Measurements from ENCODE around the gene LRRC52. TPM values are rescaled to one million over a fixed set of nuclear protein-coding genes. Genes with fewer than 3 reads are reported as not detected.

Gene LRRC52, protein sequence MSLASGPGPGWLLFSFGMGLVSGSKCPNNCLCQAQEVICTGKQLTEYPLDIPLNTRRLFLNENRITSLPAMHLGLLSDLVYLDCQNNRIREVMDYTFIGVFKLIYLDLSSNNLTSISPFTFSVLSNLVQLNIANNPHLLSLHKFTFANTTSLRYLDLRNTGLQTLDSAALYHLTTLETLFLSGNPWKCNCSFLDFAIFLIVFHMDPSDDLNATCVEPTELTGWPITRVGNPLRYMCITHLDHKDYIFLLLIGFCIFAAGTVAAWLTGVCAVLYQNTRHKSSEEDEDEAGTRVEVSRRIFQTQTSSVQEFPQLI
- polyA plus RNA-seq (2013, experiment 1 of 2) = 0.04 TPM
- polyA plus RNA-seq (2013, experiment 2 of 2) = 0.03 TPM

DNA sequence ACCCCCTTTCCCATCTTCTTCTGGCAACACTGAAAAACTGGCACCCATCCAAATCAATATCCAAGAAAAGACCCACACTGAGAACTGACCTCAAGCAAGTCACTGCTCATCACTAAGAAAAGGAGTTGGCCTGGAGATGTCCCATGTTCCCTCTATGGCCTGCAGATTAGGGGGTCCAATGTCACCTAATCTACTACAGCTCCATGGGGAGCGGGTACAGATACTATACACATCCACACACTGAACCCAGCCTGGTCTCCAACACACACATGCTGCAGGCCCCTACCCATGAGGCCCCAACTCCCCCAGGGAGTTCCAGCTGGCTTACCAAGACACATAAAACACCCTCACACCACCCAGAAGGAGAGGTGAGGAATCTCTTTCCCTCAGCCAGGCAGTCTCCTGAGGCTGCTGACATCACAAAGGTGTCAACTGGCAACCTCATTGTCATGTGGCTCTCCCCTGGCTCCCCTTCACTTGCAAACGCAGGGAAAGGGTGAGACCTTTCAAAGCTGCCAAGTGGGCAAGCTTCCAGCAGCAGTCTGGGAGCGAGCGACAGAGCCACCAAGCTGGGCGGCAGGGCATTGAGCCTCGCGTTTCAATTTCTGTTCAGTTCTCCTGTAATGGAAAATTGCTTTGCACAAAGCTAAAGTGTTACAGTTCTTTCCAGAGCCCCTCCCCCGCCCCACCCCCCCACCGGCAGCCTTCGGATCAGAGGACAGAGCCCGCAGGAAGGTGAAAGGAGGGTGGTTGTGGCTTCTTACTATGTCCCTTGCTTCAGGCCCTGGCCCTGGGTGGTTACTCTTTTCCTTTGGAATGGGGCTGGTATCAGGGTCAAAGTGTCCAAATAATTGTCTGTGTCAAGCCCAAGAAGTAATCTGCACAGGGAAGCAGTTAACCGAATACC is at the start of gene LRRC52:
LRRC52 (plus strand) TSS at position 469 of the 907 bp plus-strand sequence; CDS start at position 766, 297 bp downstream.
- H2BK15ac ChIP-seq (replicated peaks; ENCODE audit: low read depth) = no peak within 1 kb of the TSS
- H3K4me2 ChIP-seq (ENCODE audit: low read length) = no peak within 1 kb of the TSS
- no CpG with 5 or more reads among the region's 12 CpGs for WGBS (ENCODE audit: extremely low coverage, insufficient coverage, low lambda C conversion rate)
- H3K27ac ChIP-seq (ENCODE audit: low read depth, low read length) = no peak within 1 kb of the TSS
- no peaks in the 10 kb centered on the region for H3K27me3 ChIP-seq (ENCODE audit: insufficient read depth, low read length, poor library complexity)
- H3K36me3 ChIP-seq (ENCODE audit: control insufficient read depth, insufficient read depth, low read length) = no peaks in the 10 kb centered on the region
- peak; percentile 83 for DNase-seq
- no peak within 1 kb of the TSS for H4K5ac ChIP-seq (ENCODE audit: low read length)
- H3K79me2 ChIP-seq (ENCODE audit: control insufficient read depth, insufficient read depth, low read length) = no peaks in the 10 kb centered on the region
- no peak within 1 kb of the TSS for H3K9ac ChIP-seq (ENCODE audit: low read length)
- no peak within 1 kb of the TSS for H2AK5ac ChIP-seq (ENCODE audit: low read length)
- H3K4ac ChIP-seq (ENCODE audit: low read depth, low read length) = no peak within 1 kb of the TSS
- no peak within 1 kb of the TSS for H2BK5ac ChIP-seq (ENCODE audit: low read length)
- no peak within 1 kb of the TSS for H3K56ac ChIP-seq (ENCODE audit: low read length)
- peaks cover 6% of the 10 kb centered on the region for H3K4me1 ChIP-seq (ENCODE audit: control insufficient read depth, low read depth, low read length)
- no peak within 1 kb of the TSS for H3K18ac ChIP-seq (ENCODE audit: low read length)
- no peak within 1 kb of the TSS for H2BK120ac ChIP-seq (ENCODE audit: low read depth, low read length)
- H3K23ac ChIP-seq (ENCODE audit: low read length) = no peak within 1 kb of the TSS
- no peak within 1 kb of the TSS for H3K4me3 ChIP-seq (ENCODE audit: low read length)
- no peaks in the 10 kb centered on the region for H3K79me1 ChIP-seq (ENCODE audit: low read length)
- H4K8ac ChIP-seq (ENCODE audit: low read depth, low read length) = no peak within 1 kb of the TSS

GRCh38 chr1:165494949-165495857 is 48.6 kb upstream of the LRRC52 start:
- 100% methylated on average over 1 of the region's 5 CpGs for WGBS (ENCODE audit: extremely low coverage, insufficient coverage, low lambda C conversion rate)
- Histone ChIP-seq H3K4me2 (ENCODE audit: low read length) (no peak overlapping the region), H2AK5ac (ENCODE audit: low read length) (no peak overlapping the region), H3K36me3 (ENCODE audit: control insufficient read depth, insufficient read depth, low read length) (no peaks in the 10 kb centered on the region), H3K23ac (ENCODE audit: low read length) (no peak overlapping the region), H3K9ac (ENCODE audit: low read length) (no peak overlapping the region), H3K4me1 (ENCODE audit: control insufficient read depth, low read depth, low read length) (peaks cover 4% of the 10 kb centered on the region), H3K27ac (ENCODE audit: low read depth, low read length) (no peak overlapping the region), H2BK5ac (ENCODE audit: low read length) (no peak overlapping the region), H3K4ac (ENCODE audit: low read depth, low read length) (no peak overlapping the region), H3K79me1 (ENCODE audit: low read length) (no peaks in the 10 kb centered on the region), H3K56ac (ENCODE audit: low read length) (no peak overlapping the region), H4K8ac (ENCODE audit: low read depth, low read length) (no peak overlapping the region), H3K27me3 (ENCODE audit: insufficient read depth, low read length, poor library complexity) (no peaks in the 10 kb centered on the region), H2BK120ac (ENCODE audit: low read depth, low read length) (no peak overlapping the region), H2BK15ac (replicated peaks; ENCODE audit: low read depth) (no peak overlapping the region), H4K5ac (ENCODE audit: low read length) (no peak overlapping the region), H3K4me3 (ENCODE audit: low read length) (no peak overlapping the region), H3K18ac (ENCODE audit: low read length) (no peak overlapping the region), H3K79me2 (ENCODE audit: control insufficient read depth, insufficient read depth, low read length) (no peaks in the 10 kb centered on the region)
- no peak for DNase-seq

GRCh38 chr1:165495858-165496205 is 48.0 kb upstream of the LRRC52 start:
- DNase-seq = no peak
- no peak overlapping the region for H3K4me3 ChIP-seq (ENCODE audit: low read length)
- no peak overlapping the region for H3K56ac ChIP-seq (ENCODE audit: low read length)
- WGBS (ENCODE audit: extremely low coverage, insufficient coverage, low lambda C conversion rate) = no CpG with 5 or more reads among the region's 3 CpGs
- H3K9ac ChIP-seq (ENCODE audit: low read length) = no peak overlapping the region
- no peak overlapping the region for H2BK15ac ChIP-seq (replicated peaks; ENCODE audit: low read depth)
- H3K23ac ChIP-seq (ENCODE audit: low read length) = no peak overlapping the region
- H3K79me2 ChIP-seq (ENCODE audit: control insufficient read depth, insufficient read depth, low read length) = no peaks in the 10 kb centered on the region
- H4K5ac ChIP-seq (ENCODE audit: low read length) = no peak overlapping the region
- peaks cover 4% of the 10 kb centered on the region for H3K4me1 ChIP-seq (ENCODE audit: control insufficient read depth, low read depth, low read length)
- H3K79me1 ChIP-seq (ENCODE audit: low read length) = no peaks in the 10 kb centered on the region
- no peak overlapping the region for H2BK5ac ChIP-seq (ENCODE audit: low read length)
- no peak overlapping the region for H2AK5ac ChIP-seq (ENCODE audit: low read length)
- no peak overlapping the region for H3K4ac ChIP-seq (ENCODE audit: low read depth, low read length)
- no peaks in the 10 kb centered on the region for H3K27me3 ChIP-seq (ENCODE audit: insufficient read depth, low read length, poor library complexity)
- no peak overlapping the region for H3K27ac ChIP-seq (ENCODE audit: low read depth, low read length)
- no peak overlapping the region for H4K8ac ChIP-seq (ENCODE audit: low read depth, low read length)
- no peak overlapping the region for H2BK120ac ChIP-seq (ENCODE audit: low read depth, low read length)
- no peaks in the 10 kb centered on the region for H3K36me3 ChIP-seq (ENCODE audit: control insufficient read depth, insufficient read depth, low read length)
- no peak overlapping the region for H3K18ac ChIP-seq (ENCODE audit: low read length)
- no peak overlapping the region for H3K4me2 ChIP-seq (ENCODE audit: low read length)

- no peaks in the 10 kb centered on the region for H3K27me3 ChIP-seq (ENCODE audit: insufficient read depth, low read length, poor library complexity)
- H3K4me2 ChIP-seq (ENCODE audit: low read length) = no peak overlapping the region
- no peaks in the 10 kb centered on the region for H3K36me3 ChIP-seq (ENCODE audit: control insufficient read depth, insufficient read depth, low read length)
- no peak overlapping the region for H2AK5ac ChIP-seq (ENCODE audit: low read length)
- H3K23ac ChIP-seq (ENCODE audit: low read length) = no peak overlapping the region
- no peak overlapping the region for H3K27ac ChIP-seq (ENCODE audit: low read depth, low read length)
- no peak overlapping the region for H3K56ac ChIP-seq (ENCODE audit: low read length)
- WGBS (ENCODE audit: extremely low coverage, insufficient coverage, low lambda C conversion rate) = no CpG with 5 or more reads among the region's 1 CpG
- no peak overlapping the region for H4K5ac ChIP-seq (ENCODE audit: low read length)
- no peak overlapping the region for H3K4me3 ChIP-seq (ENCODE audit: low read length)
- no peaks in the 10 kb centered on the region for H3K79me1 ChIP-seq (ENCODE audit: low read length)
- H3K4me1 ChIP-seq (ENCODE audit: control insufficient read depth, low read depth, low read length) = peaks cover 4% of the 10 kb centered on the region
- H2BK5ac ChIP-seq (ENCODE audit: low read length) = no peak overlapping the region
- peak; percentile 79 for DNase-seq
- H3K79me2 ChIP-seq (ENCODE audit: control insufficient read depth, insufficient read depth, low read length) = no peaks in the 10 kb centered on the region
- H4K8ac ChIP-seq (ENCODE audit: low read depth, low read length) = no peak overlapping the region
- no peak overlapping the region for H2BK15ac ChIP-seq (replicated peaks; ENCODE audit: low read depth)
- H3K9ac ChIP-seq (ENCODE audit: low read length) = no peak overlapping the region
- no peak overlapping the region for H3K18ac ChIP-seq (ENCODE audit: low read length)
- no peak overlapping the region for H2BK120ac ChIP-seq (ENCODE audit: low read depth, low read length)
- H3K4ac ChIP-seq (ENCODE audit: low read depth, low read length) = no peak overlapping the region
Observed at GRCh38 chr1:165496501-165496900, 47.3 kb upstream of the LRRC52 start.

- no peaks in the 10 kb centered on the region for H3K79me2 ChIP-seq (ENCODE audit: control insufficient read depth, insufficient read depth, low read length)
- H3K27me3 ChIP-seq (ENCODE audit: insufficient read depth, low read length, poor library complexity) = no peaks in the 10 kb centered on the region
Observed at GRCh38 chr1:165497069-165498013, 46.5 kb upstream of the LRRC52 start.

More at GRCh38 chr1:165497069-165498013, 46.5 kb upstream of the LRRC52 start:
- no peaks in the 10 kb centered on the region for H3K79me1 ChIP-seq (ENCODE audit: low read length)
- no peak overlapping the region for H3K27ac ChIP-seq (ENCODE audit: low read depth, low read length)
- no peak overlapping the region for H2BK5ac ChIP-seq (ENCODE audit: low read length)
- no peak overlapping the region for H3K4me3 ChIP-seq (ENCODE audit: low read length)
- peaks cover 4% of the 10 kb centered on the region for H3K4me1 ChIP-seq (ENCODE audit: control insufficient read depth, low read depth, low read length)
- no peak overlapping the region for H3K18ac ChIP-seq (ENCODE audit: low read length)
- H4K8ac ChIP-seq (ENCODE audit: low read depth, low read length) = no peak overlapping the region
- H3K36me3 ChIP-seq (ENCODE audit: control insufficient read depth, insufficient read depth, low read length) = no peaks in the 10 kb centered on the region
- no peak overlapping the region for H2BK15ac ChIP-seq (replicated peaks; ENCODE audit: low read depth)
- no peak overlapping the region for H3K9ac ChIP-seq (ENCODE audit: low read length)
- no peak overlapping the region for H2AK5ac ChIP-seq (ENCODE audit: low read length)
- H3K56ac ChIP-seq (ENCODE audit: low read length) = no peak overlapping the region
- no peak overlapping the region for H3K4ac ChIP-seq (ENCODE audit: low read depth, low read length)
- no peak overlapping the region for H4K5ac ChIP-seq (ENCODE audit: low read length)
- WGBS (ENCODE audit: extremely low coverage, insufficient coverage, low lambda C conversion rate) = no CpG with 5 or more reads among the region's 12 CpGs
- H3K23ac ChIP-seq (ENCODE audit: low read length) = no peak overlapping the region
- no peak overlapping the region for H3K4me2 ChIP-seq (ENCODE audit: low read length)
- H2BK120ac ChIP-seq (ENCODE audit: low read depth, low read length) = no peak overlapping the region
- DNase-seq = no peak
